Upper lobe of left lung (tissue), 6 donors: ENCODE measurements around the gene TMEM44. TPM values are rescaled to one million over a fixed set of nuclear protein-coding genes. Genes with fewer than 3 reads are reported as not detected.
A peak's percentile ranks its signal among the peaks of the same experiment; 100 is the strongest.

ENCODE experiments used
- ATAC-seq, 2 donors: fragments of 200-7000 bp; cut with Tn5 transposase; one replicate each; pipeline ENCODE4 v1.9.1; 2022; ENCODE audit warnings: mild to moderate bottlenecking in 2 of 2, moderate library complexity in 2 of 2; ENCODE audit not compliant: low FRiP score in 2 of 2
- DNase-seq, 2 donors: peaks; one replicate each; pipeline ENCODE4 v3.0.0-alpha.2; 2019 to 2020
- H3K27ac ChIP-seq, 4 donors: fragments of 200-600 bp; sonication (generic); one replicate each; pipeline ENCODE4 v1.5.1; 2016 to 2019
- H3K27me3 ChIP-seq, 4 donors: fragments of 200-600 bp; sonication (generic); one replicate each; pipeline ENCODE4 v1.5.1; 2017 to 2019
- H3K36me3 ChIP-seq, 4 donors: fragments of 200-600 bp; sonication (generic); one replicate each; pipeline ENCODE4 v1.5.1; 2016 to 2019
- H3K4me1 ChIP-seq, 4 donors: fragments of 200-600 bp; sonication (generic); one replicate each; pipeline ENCODE4 v1.5.1; 2018 to 2019
- H3K4me3 ChIP-seq, 4 donors: fragments of 200-600 bp; sonication (generic); one replicate each; pipeline ENCODE4 v1.5.1; 2017 to 2019; ENCODE audit warnings: mild to moderate bottlenecking in 2 of 4, moderate library complexity in 1 of 4
- H3K9me3 ChIP-seq, 4 donors: fragments of 200-600 bp; sonication (generic); one replicate each; pipeline ENCODE4 v1.5.1; 2018 to 2019
- EP300 ChIP-seq, 4 donors: sonication (generic); formaldehyde crosslinking; IDR thresholded peaks; one replicate each; pipeline ENCODE4 v1.5.1; 2017; ENCODE audit warnings: antibody characterized with exemption in 4 of 4, control low read depth in 2 of 4
- POLR2A ChIP-seq, 4 donors: fragments of 450-650 bp; IDR thresholded peaks; one replicate each; pipeline ENCODE4 v1.5.1; 2016 to 2017; ENCODE audit warnings: antibody characterized with exemption in 4 of 4, mild to moderate bottlenecking in 2 of 4
- POLR2AphosphoS5 ChIP-seq, 2 donors: sonication (generic); formaldehyde crosslinking; IDR thresholded peaks; one replicate each; pipeline ENCODE4 v1.5.1; 2017; ENCODE audit warnings: antibody characterized with exemption in 2 of 2
- WGBS, 2 donors: methylation state at CpG; one replicate each; pipeline ENCODE4 v1.1.5; 2017 to 2018; 5-methylcytosine and 5-hydroxymethylcytosine counted together
- total RNA-seq, 6 donors: library from RNA; depleted of rRNA in 4 of 6; stranded (reverse); fragments of >200 nt in 4 of 6; gene quantifications; one replicate each; pipeline versions ENCODE4 v1.1.0 to v1.2.1, GENCODE V29; 2016 to 2021
- TF ChIP-seq, protein P1 (sequence below), 6 experiments: fragments of 450-650 bp in 4 of 6; fragments of 200-600 bp in 2 of 6; sonication (generic) in 2 of 6; IDR thresholded peaks; one replicate each; pipeline ENCODE4 v1.5.1; 2016 to 2019; ENCODE audit warnings: antibody characterized with exemption in 6 of 6
- donor health status: DM: no; HTN: no; CAD: no; lungs with moderate emphysema.
- donor health status: DM: no; HTN: yes; CAD: no; lungs with severe emphysema.

The TMEM44 gene
- total RNA-seq, 6 donors from 2014 or later: 12.9 to 39.3 (median 22.1) TPM

DNA sequence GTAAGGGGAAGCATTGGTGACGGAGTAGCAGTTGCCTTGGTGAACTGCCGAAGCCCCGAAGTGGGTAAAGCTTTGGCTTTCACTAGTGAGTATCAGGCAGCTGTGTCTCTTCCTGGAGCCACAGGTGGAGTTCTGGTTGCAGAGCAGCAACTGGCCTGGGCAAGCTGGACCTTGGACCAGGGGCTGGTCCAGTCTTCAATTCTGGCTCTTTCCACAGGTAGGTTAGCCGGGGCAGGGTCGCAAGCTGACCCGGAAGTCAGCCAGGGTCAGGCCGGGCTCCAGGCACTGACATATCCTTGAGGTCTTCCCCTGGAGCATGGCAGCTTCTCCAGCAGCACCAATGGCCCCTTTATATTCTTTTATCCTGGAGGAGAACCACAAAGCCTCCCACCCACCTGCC is 73.2 kb downstream of the TMEM44 start:
- no peak for DNase-seq
- no peaks in the 10 kb centered on the region for H3K36me3 ChIP-seq
- no peak for ATAC-seq

DNA sequence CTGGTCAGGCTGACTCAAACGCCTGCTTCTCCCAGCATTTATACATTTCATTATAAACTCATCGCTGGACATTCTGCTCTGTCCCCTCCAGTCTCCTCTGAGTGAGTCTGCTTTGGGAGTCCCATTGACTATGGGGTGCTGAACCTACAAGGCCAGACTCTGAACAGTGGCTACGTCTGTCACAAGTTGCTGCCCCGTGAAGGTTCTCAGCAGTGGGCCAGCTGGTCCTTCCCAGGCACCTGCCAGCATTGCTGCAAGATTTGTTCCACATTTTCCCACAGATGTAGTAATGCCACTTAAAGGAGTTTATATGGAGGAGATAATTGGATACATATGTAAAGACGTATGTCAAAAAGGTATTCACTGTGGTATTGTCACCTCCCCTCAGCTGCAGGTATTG is 73.7 kb downstream of the TMEM44 start:
- Histone ChIP-seq H3K9me3 (no peaks in the 10 kb centered on the region), H3K27me3 (no peaks in the 10 kb centered on the region), H3K4me1 (peaks cover 4 to 10% (median 5%) of the 10 kb centered on the region in 4 donors), H3K4me3 (no peak overlapping the region), H3K36me3 (no peaks in the 10 kb centered on the region), H3K27ac (no peak overlapping the region)
- no peak for ATAC-seq
- no peak for DNase-seq
- TF ChIP-seq, protein P1, sequence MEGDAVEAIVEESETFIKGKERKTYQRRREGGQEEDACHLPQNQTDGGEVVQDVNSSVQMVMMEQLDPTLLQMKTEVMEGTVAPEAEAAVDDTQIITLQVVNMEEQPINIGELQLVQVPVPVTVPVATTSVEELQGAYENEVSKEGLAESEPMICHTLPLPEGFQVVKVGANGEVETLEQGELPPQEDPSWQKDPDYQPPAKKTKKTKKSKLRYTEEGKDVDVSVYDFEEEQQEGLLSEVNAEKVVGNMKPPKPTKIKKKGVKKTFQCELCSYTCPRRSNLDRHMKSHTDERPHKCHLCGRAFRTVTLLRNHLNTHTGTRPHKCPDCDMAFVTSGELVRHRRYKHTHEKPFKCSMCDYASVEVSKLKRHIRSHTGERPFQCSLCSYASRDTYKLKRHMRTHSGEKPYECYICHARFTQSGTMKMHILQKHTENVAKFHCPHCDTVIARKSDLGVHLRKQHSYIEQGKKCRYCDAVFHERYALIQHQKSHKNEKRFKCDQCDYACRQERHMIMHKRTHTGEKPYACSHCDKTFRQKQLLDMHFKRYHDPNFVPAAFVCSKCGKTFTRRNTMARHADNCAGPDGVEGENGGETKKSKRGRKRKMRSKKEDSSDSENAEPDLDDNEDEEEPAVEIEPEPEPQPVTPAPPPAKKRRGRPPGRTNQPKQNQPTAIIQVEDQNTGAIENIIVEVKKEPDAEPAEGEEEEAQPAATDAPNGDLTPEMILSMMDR (IDR thresholded peaks at IDR 0.05): no peak
- TF ChIP-seq EP300 (IDR thresholded peaks at IDR 0.05): no peak
- no peak for TF ChIP-seq POLR2A (IDR thresholded peaks at IDR 0.05)
- no peak for TF ChIP-seq POLR2AphosphoS5 (IDR thresholded peaks at IDR 0.05)
- 97 to 98% methylated on average over 5 of the region's 5 CpGs for WGBS, 2 donors

More for the DNA sequence above, 73.2 kb downstream of the TMEM44 start:
- Histone ChIP-seq H3K27me3 (no peaks in the 10 kb centered on the region), H3K9me3 (no peaks in the 10 kb centered on the region), H3K4me3 (no peak overlapping the region), H3K27ac (no peak overlapping the region), H3K4me1 (peaks cover 4 to 10% (median 5%) of the 10 kb centered on the region in 4 donors)
- WGBS, 2 donors: 93 to 98% methylated on average over 5 to 7 of the region's 7 CpGs
- TF ChIP-seq POLR2AphosphoS5 (IDR thresholded peaks at IDR 0.05) (no peak), EP300 (IDR thresholded peaks at IDR 0.05) (no peak), POLR2A (IDR thresholded peaks at IDR 0.05) (no peak)
- TF ChIP-seq, protein P1 (IDR thresholded peaks at IDR 0.05): no peak

DNA sequence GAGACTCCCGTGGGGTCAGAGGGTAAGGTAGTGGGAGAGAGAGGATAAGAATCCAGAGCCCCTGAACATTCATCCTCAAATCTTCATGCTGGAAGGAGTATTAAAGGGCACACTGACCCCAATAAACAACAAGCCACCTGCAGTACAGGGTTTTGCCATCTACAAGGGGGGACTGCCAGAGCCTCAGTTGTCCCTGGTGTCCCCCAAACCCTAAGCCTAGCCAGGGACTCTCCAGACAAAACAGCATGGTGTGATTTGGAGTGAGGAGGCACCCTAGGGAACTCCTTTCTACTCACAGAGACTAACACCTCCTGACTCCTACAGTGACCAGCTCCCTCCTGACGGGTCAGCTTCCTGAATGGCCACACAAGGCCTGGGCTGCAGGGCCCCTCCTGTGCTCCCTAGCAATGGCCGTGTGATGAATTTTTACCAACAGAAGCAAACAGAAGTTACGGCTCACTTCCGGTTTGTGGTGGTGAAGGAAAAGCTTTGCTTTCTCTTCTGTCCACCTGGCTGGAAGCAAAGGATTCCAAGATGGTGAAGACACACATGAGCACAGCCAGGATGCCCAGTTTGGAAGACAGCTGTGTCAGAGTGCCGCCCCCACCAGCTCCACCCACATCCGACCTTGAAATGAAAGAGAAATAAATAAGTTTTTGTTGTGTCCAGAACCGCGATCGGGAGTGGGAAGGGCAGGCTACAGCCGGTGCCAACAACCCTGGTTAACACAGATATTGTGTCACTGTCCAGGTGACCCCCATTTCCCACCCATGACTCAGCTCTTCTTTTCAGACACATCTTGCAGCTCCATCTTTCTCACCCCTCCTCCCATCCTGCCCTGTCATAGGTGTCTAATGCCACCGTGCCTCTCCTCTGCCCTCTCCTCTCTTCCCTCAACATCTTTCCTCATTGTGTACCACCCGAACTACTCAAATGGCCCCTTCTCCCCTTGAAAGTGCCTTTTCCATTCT is 76.8 kb downstream of the TMEM44 start:
- H3K27me3 ChIP-seq: no peaks in the 10 kb centered on the region
- H3K27ac ChIP-seq: no peak overlapping the region
- H3K4me1 ChIP-seq: peaks cover 0 to 5% (median 4%) of the 10 kb centered on the region in 4 donors
- H3K9me3 ChIP-seq: no peaks in the 10 kb centered on the region
- 45 to 63% methylated on average over 12 to 13 of the region's 13 CpGs for WGBS, 2 donors
- DNase-seq (no peak), ATAC-seq (peak; percentile 43 to 46)
- H3K4me3 ChIP-seq: peak overlapping the region in 3 of 4 donors; percentile 9 to 24 (median 22)
- TF ChIP-seq EP300 (IDR thresholded peaks at IDR 0.05): no peak
- TF ChIP-seq, protein P1 (IDR thresholded peaks at IDR 0.05): no peak
- TF ChIP-seq POLR2A (IDR thresholded peaks at IDR 0.05): no peak
- TF ChIP-seq POLR2AphosphoS5 (IDR thresholded peaks at IDR 0.05): no peak
- H3K36me3 ChIP-seq: no peaks in the 10 kb centered on the region

DNA sequence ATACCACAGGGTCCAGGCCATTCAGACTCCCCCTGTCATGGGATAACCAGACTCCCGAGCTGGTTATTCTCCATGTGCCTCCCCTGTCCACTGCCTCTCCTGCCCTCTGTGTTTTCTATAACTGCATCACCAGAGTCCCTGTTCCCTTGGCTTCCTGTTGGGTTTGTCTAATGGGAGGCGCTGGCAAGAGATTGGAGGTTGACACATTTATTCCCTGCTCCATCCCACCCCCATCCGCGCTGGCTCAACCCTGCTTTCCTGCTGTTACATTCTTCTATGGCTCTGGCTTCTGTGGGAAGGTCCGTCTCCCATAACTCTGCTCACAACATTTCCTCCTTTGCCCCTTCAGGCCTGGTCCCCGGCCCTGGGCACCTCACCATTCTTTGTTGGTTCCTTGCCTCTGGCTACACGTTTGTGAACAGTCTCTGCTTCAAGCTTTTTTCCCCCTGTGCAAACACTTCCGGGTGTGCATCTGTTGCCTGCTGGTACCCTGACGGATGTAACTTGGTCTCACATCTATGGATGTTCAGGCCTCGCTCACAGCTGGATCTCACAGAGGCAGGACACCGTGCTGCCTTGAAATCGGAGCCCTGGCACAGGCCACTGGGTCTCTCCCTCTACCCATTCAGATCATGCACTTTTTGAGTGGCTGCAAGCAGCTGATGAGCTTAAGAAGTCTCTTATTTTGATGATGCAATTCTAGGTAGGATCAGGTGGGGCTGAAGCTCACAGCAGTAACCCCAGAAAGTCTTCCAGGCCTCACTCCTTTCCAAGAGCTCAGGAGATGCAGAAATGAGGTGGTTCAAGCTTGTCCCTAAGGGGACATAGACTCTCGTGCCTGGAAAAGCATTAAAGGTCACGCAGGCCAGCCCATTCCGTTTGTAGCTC is 77.8 kb downstream of the TMEM44 start:
- no peak for DNase-seq
- no peak overlapping the region for H3K27ac ChIP-seq
- no peaks in the 10 kb centered on the region for H3K36me3 ChIP-seq
- no peak for ATAC-seq
- 83 to 89% methylated on average over 15 of the region's 15 CpGs for WGBS, 2 donors
- H3K9me3 ChIP-seq: no peaks in the 10 kb centered on the region
- peaks cover 0 to 5% (median 2%) of the 10 kb centered on the region in 4 donors for H3K4me1 ChIP-seq
- H3K4me3 ChIP-seq: no peak overlapping the region
- TF ChIP-seq EP300 (IDR thresholded peaks at IDR 0.05) (no peak), POLR2A (IDR thresholded peaks at IDR 0.05) (no peak), POLR2AphosphoS5 (IDR thresholded peaks at IDR 0.05) (no peak)
- TF ChIP-seq, protein P1 (IDR thresholded peaks at IDR 0.05): no peak
- no peaks in the 10 kb centered on the region for H3K27me3 ChIP-seq
